ENCODE measurements around the gene NAV2. TPM values are rescaled to one million over a fixed set of nuclear protein-coding genes. Genes with fewer than 3 reads are reported as not detected.

The NAV2 gene
- total and polyA plus RNA-seq, 3 donors from 2014 or later: 3.4 to 6.0 (median 3.9) TPM

GRCh38 chr11:19976281-19976941 is 263.8 kb downstream of the NAV2 start:
- DNase-seq: no peak
- Histone ChIP-seq H3K9me3 (no peaks in the 10 kb centered on the region), H3K4me3 (no peak overlapping the region), H3K4me1 (peaks cover 3% of the 10 kb centered on the region), H3K27me3 (no peaks in the 10 kb centered on the region), H3K36me3 (ENCODE audit: low read depth, missing control alignments) (no peaks in the 10 kb centered on the region), H3K27ac (no peak overlapping the region)
- WGBS, 2 donors: 71 to 75% methylated on average over 7 of the region's 7 CpGs
- intact Hi-C loops (cut with DNase I; ENCODE audit: low total_unique reads): no loop called here
- TF ChIP-seq POLR2A (IDR thresholded peaks at IDR 0.05) (no peak), CTCF (IDR thresholded peaks at IDR 0.05) (no peak)

GRCh38 chr11:19977941-19978340 is 265.3 kb downstream of the NAV2 start:
- TF ChIP-seq POLR2A (IDR thresholded peaks at IDR 0.05): no peak
- no peak for TF ChIP-seq CTCF (IDR thresholded peaks at IDR 0.05)
- DNase-seq: no peak
- Histone ChIP-seq H3K9me3 (no peaks in the 10 kb centered on the region), H3K4me1 (peaks cover 3% of the 10 kb centered on the region), H3K27ac (no peak overlapping the region), H3K36me3 (ENCODE audit: low read depth, missing control alignments) (no peaks in the 10 kb centered on the region), H3K27me3 (no peaks in the 10 kb centered on the region), H3K4me3 (no peak overlapping the region)
- intact Hi-C loops (cut with DNase I; ENCODE audit: low total_unique reads): no loop called here
- 92 to 96% methylated on average over 9 of the region's 9 CpGs for WGBS, 2 donors

- Histone ChIP-seq H3K27me3 (no peaks in the 10 kb centered on the region), H3K4me1 (peaks cover 3% of the 10 kb centered on the region), H3K9me3 (no peaks in the 10 kb centered on the region), H3K36me3 (ENCODE audit: low read depth, missing control alignments) (no peaks in the 10 kb centered on the region), H3K4me3 (no peak overlapping the region), H3K27ac (no peak overlapping the region)
- TF ChIP-seq POLR2A (IDR thresholded peaks at IDR 0.05) (no peak), CTCF (IDR thresholded peaks at IDR 0.05) (no peak)
- no peak for DNase-seq
- intact Hi-C loops (cut with DNase I; ENCODE audit: low total_unique reads): no loop called here
- 95 to 98% methylated on average over 8 of the region's 8 CpGs for WGBS, 2 donors
Observed at GRCh38 chr11:19978668-19979518, 266.3 kb downstream of the NAV2 start.

- no peaks in the 10 kb centered on the region for H3K27me3 ChIP-seq
- H3K27ac ChIP-seq: no peak overlapping the region
- H3K4me1 ChIP-seq: peaks cover 3% of the 10 kb centered on the region
- no peak for TF ChIP-seq CTCF (IDR thresholded peaks at IDR 0.05)
- TF ChIP-seq POLR2A (IDR thresholded peaks at IDR 0.05): no peak
- H3K36me3 ChIP-seq (ENCODE audit: low read depth, missing control alignments): no peaks in the 10 kb centered on the region
- intact Hi-C loops (cut with DNase I; ENCODE audit: low total_unique reads): no loop called here
- DNase-seq: no peak
- H3K4me3 ChIP-seq: no peak overlapping the region
- WGBS, 2 donors: 92 to 97% methylated on average over 5 of the region's 5 CpGs
- no peaks in the 10 kb centered on the region for H3K9me3 ChIP-seq
Observed at GRCh38 chr11:19979519-19979845, 266.8 kb downstream of the NAV2 start.

All from testis (tissue), 3 donors.